NCI-H1694 (cell line): ENCODE data around the gene COL4A1.

Source experiments
- DNase-seq: peaks from one replicate; lab custom pipeline; 2025; lab: John Stamatoyannopoulos, UW

COL4A1 gene

DNA sequence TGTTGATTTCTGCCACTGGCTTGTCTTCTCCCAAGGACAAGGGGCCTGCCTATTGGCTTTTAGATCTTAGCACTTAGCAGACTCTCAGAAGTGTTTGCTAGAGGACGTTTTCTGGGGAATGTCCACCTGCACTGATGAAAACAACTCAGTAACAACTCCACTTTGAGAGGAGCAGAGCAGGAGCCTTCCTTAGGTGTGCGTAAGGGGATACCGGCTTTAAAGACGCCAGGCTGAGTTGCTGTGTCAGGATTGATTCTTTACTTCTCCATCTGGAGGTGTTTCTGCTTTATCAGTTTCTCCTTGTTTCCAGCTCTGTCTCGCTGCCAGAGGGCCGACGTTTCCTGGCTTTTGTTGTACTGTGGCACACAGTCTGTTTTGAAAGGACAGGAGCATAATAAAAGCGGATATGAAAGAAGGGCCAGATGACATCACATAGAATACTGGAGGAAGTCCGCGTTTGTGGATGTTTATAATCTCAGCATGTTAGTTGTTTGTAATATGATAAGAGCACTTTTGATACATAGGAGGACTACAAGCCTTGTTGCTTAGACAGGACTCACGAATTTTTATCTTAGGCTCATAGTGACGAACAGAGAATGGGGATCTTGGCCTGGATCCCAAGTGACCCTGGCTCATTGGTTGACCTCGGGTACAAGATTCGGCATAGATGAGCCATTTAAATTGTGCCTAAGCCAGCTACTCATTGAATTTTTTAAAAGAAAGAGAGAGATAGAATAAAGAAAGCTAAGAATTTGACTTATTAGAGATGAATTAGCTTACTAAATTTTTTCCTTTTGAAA is 34.7 kb upstream of the COL4A1 start:
- no peak for DNase-seq

DNA sequence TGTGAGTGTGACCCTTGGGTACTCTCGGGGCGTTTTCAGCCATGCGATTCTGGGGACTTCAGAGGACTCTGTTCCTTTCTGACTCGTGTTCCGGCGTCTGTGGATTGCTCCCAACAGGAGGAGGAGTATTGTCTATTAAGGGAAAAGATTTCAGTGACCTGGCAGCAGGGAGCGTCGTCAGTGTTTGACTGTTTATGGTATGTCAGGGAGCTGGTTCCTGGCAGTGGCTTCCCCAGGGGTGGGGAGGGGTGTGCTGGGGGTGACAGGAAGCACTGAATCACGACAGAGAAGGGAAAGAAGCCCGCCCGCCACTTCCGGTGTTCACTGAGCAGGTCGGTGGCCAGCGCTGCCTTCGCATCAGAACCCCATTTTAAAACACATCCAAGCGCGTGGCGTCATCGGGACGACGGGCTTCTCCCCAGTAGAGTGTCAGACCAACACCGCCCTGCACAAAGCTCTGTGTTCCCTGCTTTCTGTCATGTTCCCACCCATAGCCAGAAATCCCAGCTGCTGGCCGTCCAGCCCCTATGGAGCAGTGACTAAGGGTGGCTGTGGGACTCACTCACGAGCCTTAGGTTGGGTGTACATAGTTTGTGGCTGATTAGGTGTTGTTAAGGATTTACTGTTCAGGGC is 34.0 kb upstream of the COL4A1 start:
- DNase-seq = no peak

DNA sequence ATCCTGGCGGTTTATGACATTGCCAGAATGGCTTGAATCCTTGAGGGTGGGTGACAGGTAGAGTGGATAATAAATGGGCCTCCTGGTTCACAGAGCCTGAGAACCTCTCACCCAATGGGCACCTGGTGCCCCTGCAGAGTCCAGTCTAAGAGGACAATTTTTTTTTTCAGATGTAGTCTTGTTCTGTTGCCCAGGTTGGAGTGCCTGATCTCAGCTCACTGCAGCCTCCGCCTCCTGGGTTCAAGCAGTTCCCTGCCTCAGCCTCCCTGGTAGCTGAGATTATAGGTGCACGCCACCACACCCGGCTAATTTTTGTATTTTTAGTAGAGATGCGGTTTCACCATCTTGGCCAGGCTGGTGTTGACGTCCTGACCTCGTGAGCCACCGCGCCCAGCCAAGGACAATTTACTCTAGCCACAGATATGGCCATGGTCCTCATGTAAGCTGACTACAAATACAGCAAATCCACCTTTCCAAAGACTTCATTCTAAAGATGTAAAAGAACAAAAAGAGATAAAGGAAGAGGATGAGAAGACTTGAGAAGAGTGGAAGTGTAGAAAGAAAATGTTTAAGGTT is 33.1 kb upstream of the COL4A1 start:
- DNase-seq = no peak

GRCh38 chr13:110339263-110339662 is 32.3 kb upstream of the COL4A1 start:
- no peak for DNase-seq

DNA sequence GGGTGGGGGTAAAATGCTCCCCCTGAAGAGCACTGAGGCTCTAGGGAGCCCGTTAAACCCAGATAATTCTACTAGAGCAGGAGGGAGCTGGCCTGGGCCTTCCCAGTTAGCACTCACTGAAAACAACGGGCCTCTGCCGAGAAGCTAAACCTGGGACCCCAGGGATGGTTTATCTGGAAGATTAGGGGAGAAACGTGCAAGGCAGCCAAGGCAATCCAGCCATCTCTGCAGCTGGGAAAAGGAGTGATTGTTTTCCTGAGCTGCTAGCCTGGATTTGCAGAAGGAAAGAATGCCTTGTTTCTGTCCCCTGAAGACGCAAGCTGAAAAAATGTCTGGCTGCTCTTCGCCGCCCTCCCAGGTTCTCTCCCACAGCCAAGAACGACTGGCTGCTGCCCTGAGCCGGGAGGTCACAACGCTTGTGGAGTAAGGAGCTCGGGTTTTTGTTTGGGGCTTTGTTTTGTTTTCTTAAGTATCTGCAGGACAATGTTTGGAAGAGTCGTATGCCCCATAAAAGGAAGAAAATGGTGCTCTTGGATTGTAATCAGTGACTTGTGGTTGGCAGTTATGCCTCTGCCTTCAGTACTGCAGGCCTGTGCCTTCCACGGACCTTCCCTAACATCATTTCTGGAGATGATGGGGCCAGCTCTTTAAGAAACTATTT is 31.6 kb upstream of the COL4A1 start:
- DNase-seq = no peak

- DNase-seq = no peak
Observed at GRCh38 chr13:110337247-110337646, 30.3 kb upstream of the COL4A1 start.

DNA sequence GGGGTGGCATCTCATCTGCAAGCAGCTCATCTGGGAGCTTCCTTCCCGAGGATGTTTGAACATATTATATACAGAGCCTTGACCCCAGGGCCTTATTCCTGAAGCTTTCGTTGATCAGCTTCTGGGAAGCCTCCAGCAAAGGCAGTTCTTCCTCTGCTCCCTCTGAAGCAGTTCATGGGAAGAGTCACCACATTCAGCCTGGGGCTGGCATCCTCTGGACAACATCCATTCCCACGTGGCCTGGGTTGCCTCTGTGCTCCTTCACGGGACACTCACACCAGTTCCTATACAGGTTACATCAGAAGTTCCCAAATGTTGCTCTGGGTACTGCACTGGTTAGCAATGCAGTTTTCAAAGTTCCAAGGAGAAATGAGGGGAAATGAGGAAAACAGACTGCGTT is 29.7 kb upstream of the COL4A1 start:
- DNase-seq = no peak

DNA sequence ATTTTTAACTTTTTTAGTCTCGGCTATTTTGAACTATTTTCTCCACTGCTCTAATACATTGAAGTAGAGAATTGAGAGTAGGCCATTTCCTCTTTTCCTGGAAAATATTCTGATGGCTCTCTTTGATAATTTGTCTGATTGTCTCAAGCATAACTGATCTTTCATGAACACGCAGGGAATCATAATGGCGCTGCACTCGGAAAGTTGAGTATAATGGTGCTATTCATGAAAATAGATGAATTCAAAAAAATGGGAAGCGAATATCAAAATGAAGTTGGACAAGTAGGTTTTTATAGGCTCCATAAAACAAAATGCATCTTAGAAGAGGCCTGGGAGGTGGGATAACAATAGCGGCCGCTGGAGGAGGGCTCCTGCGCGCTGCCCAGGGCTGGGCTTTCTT is 29.2 kb upstream of the COL4A1 start:
- DNase-seq = no peak

DNA sequence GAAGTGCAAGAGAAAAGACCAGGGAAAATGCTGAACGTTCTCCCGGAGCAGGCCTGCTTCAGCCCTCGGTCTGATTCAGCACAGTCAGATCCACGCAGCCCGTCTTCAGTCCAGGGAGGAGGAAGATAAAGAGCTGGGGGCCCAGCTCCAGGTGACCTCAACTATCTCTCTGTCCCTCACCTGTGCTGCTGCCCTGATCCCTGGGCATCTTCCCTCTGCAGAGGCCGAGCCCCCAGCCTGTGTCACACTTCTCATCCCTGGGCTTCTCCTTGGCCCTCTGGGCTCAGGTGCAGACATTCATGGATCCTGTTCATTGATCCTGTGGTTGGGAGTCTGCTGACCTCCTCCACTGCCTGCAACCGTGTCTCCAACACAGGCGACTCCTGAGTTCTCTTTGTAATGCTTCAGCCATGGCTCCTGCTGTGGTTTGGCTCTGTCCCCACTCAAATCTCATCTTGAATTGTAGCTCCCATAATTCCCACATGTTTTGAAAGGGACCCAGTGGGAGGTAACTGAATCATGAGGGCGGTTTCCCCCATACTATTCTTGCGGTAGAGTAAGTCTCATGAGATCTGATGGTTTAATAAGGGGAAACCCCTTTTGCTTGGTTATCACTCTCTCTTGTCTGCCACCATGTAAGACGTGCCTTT is 28.0 kb upstream of the COL4A1 start:
- no peak for DNase-seq

- DNase-seq = no peak
Observed at GRCh38 chr13:110334256-110334655, 27.3 kb upstream of the COL4A1 start.

DNA sequence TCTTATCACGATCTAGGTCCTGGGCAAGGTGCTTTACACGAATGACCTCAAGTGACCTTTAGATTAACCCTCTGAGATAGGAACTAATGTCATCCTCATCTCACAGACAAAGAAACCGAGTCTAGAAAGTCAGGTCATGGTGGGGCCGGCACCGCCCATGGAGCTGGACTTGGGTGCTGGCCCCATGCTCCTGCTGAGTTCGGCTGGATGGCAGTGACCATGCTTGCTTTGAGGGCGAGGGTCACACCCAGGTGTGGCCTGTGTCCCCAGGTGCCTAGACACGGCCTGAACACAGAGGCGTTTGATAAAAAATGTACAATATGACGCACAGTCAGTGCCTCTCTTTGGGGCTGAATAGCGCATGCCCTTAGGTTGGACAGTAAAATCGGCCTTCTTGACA is 26.9 kb upstream of the COL4A1 start:
- DNase-seq = no peak

- no peak for DNase-seq
Observed at GRCh38 chr13:110332750-110333149, 25.8 kb upstream of the COL4A1 start.

- no peak for DNase-seq
Observed at GRCh38 chr13:110331362-110331761, 24.4 kb upstream of the COL4A1 start.

GRCh38 chr13:110330491-110331011 is 23.6 kb upstream of the COL4A1 start:
- DNase-seq = no peak

DNA sequence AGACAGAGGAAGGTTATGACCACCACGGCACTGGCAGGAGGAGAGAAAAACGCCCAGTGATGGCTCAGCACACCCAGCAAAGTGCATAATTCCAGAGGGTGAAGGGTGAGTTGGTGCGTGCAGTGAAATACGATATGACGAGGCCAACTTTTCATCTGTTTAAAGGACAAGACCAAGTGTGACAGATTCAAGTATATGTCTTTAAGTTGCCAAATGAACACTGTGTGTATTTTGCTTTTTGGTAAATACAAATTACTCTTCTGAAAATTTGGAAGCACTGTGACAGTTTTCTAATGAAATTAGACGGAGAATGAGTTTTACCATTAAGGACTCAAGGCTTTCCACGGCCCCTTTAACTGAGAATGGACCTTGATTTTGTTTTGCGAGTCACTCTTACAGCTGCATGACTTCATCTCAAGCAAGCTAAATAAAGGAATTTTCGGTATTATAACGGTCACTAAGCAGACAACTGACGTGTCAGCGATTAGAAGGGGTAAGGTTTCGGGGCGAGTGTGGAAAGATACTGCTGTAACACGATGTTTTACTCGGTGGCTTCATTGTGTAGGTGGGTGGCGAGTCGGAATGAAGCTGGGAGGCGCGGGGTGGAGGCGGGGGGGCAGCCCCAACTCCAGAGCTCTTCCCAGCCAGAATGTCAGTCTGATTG is 23.0 kb upstream of the COL4A1 start:
- DNase-seq = no peak

GRCh38 chr13:110329258-110329657 is 22.3 kb upstream of the COL4A1 start:
- DNase-seq = no peak

GRCh38 chr13:110328573-110328972 is 21.6 kb upstream of the COL4A1 start:
- no peak for DNase-seq

GRCh38 chr13:110327051-110327721 is 20.2 kb upstream of the COL4A1 start:
- no peak for DNase-seq

GRCh38 chr13:110326263-110326904 is 19.4 kb upstream of the COL4A1 start:
- DNase-seq = no peak

DNA sequence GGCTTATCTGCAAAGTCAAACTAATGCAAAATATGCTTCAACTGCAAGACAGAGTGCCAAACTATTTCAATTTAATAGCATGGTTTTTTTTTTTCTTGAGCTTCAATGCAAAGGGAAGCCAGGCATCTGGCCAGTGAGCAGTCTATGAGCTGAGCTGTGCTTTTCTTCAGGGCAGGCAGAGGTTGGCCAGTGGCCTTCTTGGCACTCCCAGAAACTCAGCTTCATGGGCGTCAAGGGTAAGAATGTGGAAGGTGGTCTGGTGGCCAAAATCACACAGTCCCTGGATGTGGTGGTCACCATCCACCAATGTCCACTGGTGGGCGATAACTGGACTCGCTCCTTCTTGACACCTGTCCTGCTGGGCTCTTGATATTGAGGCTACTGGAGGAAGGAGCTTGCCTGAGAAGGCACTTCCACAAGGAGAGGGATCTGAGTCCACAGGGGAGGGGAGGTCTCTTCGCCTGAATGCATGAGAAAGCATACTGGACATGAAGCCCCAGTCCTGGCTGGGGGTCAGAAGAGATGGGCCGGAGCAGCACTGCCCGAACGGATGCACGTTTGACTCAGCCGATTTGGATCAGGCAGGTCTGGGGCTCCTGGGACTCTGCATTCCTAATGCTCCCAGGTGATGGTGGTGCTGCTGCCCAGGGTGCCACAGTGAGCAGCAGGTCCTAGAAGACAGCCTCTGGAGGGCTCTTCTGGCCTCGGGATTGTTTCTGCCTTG is 17.2 kb upstream of the COL4A1 start:
- no peak for DNase-seq
